Activated naive CD8-positive, alpha-beta T cell treated with anti-CD3 and anti-CD28 coated beads, Interleukin-2, amount 10 ng/mL, durations not matched to agents 7 days and 5 days (primary cell): ENCODE results near the gene INTS1. TPM values are rescaled to one million over a fixed set of nuclear protein-coding genes. Genes with fewer than 3 reads are reported as not detected.

Experiments
- total RNA-seq, 2 experiments: library from RNA; stranded (reverse); gene quantifications; one replicate each; pipeline ENCODE4 v1.2.3, GENCODE V29; 2021

The INTS1 gene
- total RNA-seq, 2 experiments from 2014 or later: 110 to 115 TPM

Other genes starting within 250 kb of the INTS1 start
- gene MICALL2, start 44.9 kb downstream of the INTS1 start, total RNA-seq: 1 to 10 TPM; 2.8 to 3.9 TPM
- 10 to 100 TPM; 33.0 to 34.5 TPM for gene MAFK, start 26.3 kb upstream of the INTS1 start, total RNA-seq
- not detected for gene TMEM184A, start 51.8 kb upstream of the INTS1 start, total RNA-seq
- gene PSMG3, start 65.6 kb upstream of the INTS1 start, total RNA-seq: 10 to 100 TPM; 26.8 to 33.0 TPM
- gene ELFN1, start 165.9 kb upstream of the INTS1 start, total RNA-seq: not detected